GOT3 (cell line): Measurements from ENCODE around the gene C6orf120.

Experiments
- DNase-seq: peaks from one replicate; lab custom pipeline; 2025; ENCODE audit warnings: mixed read lengths; lab: John Stamatoyannopoulos, UW

The C6orf120 gene

GRCh38 chr6:169725125-169726048 lies 23.5 kb downstream of the C6orf120 start:
- DNase-seq: no peak

GRCh38 chr6:169726049-169726400 lies 24.1 kb downstream of the C6orf120 start:
- DNase-seq: no peak

DNA sequence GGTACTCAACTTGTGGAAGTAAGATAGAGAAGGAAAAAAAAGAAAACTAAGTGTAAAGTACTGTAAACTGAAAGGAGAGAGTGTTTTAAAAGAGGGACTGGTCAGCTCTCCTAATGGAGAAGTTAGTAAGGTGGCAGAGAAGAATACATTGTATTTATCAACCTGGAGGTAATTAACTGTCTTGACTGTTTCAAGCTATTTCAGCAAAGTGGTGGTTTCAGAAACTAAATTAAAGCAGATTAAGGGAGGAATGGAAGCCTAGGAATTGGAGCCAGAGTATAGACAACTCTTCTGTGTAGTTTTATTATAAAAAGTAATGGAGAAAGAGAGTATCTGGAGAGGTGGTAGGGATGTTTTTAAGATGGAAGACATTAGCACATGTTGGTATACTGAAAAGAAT lies 25.0 kb downstream of the C6orf120 start:
- no peak for DNase-seq

DNA sequence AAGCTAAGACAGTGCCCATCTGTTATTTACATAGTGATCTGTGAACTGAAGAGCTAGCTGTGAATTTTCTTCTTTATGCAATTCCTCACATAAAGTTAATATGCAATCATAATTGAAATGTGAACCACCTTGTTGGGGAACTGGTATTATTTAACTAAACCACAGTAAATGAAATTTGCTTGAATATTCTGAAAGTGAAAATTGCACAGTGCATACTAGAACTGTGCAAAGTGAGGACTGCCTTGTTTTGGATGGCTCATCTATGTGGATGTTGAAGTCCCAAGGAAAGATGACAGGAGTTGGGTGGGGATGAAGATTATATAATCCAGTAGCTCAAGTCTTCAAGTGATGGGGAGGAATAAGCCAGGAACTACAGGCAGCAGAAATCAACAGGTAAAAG lies 28.0 kb downstream of the C6orf120 start:
- no peak for DNase-seq

DNA sequence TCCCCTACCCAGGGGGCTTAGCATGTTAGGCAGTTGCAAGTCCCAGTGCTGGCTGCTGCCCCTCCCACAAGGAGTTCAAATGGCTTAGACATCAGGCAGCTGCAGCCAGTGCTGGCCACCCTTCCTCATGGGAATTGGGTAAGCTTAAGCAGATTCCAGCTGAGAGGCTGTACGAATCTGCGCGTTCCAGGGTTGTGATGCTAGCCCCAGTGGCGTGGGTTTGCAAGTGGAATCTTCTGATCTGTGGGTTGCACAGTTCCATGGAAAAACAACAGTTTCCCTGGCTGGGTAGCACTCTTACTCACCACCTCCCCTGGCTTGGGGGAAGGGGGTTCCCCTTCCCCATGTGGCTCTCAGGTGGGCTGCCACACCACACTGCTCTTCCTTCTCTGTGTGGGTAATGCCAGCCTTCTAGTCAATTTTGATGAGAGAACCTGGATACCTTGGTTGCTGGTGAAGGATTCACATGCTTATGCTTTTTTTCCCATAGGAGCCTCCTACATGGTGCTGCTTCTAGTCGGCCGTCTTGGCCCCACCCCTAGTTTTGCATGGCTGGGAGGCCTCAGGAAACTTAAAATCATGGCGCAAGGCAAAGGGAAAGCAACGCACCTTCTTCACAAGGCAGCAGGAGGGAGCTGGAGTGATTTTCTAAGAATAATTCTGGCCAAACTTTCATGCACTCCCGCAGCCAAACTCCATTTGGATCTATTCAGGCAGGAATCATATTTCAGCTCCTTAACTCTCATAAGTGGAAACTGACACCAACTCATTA lies 36.5 kb downstream of the C6orf120 start:
- DNase-seq: no peak

DNA sequence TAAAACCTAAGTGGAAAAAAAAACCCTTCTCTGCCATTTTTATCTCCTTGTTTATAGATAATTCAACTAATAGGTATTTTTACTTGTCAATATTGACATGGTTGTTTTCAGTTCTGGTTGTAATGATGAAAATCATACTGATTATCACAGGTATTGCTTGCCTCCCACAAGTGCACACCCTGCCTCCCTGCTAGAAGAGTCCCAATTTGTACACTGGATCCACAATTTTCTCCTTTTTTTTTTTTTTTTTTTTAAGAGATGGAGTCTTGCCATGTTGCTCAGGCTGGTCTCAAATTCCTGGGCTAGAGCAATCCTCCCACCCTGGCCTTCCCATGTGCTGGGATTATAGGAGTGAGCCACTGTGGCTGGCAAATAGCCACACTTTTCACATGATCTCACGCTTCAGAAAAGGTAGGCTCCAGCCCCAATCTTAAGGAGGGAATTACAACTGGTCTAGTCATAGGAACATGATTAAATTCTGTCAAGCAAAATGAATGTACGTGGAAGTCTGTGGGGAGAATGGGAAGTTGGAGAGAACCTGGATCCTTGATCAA lies 37.1 kb downstream of the C6orf120 start:
- no peak for DNase-seq

DNA sequence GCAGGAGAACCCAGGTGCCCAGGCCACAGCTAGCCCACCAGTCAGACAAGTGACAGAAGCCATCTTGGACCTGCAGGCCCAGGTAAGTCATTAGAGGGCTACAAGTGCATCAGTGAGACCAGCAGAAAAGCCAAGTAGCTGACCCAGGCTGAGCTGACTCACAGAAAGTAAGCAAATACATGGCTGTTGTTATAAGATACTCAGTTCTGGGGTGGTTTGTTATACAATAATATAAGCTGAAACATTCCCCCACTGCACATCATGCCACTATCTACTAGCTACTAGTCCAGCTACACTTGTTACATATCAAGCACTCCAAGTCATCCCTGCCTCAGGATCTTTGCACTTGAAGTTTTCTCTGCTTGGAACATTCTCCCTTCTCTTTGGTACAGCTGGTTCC lies 39.4 kb downstream of the C6orf120 start:
- DNase-seq: no peak

DNA sequence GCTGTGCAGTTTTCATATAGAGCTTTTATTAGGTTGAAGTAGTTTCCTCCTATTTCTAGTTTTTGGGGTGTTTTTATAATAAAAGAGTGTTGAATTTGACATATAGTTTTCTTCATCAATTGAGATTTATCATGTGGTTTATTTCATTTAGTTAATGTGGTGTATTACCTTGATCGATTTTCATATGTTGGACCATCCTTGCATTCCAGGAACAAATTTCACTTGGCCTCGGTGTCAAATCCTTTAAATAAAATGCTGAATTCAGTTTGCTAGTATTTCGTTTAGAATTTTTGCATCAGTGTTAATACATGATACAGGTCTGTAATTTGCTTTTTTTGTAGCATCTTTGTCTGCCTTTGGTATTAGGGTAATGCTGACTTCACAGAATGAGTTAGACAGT lies 43.5 kb downstream of the C6orf120 start:
- no peak for DNase-seq

DNA sequence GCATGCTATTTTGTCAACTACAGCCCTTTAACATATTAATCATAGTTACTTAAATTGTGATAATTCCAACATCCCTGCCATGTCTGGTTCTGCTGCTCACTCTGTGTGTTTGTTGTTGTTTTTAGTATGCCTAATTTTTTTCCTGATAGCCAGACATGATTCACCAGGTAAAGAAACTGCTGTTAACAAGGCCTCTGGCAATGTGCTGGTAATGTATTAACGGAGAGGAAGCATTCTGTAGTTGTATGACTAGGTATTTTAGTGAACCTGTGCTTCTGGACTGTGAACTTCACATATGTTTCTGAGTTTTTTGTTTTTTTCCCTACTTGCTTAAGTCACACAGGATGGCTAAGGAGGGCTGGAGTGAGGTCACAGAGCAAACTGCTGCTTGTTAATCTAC lies 44.6 kb downstream of the C6orf120 start:
- no peak for DNase-seq

DNA sequence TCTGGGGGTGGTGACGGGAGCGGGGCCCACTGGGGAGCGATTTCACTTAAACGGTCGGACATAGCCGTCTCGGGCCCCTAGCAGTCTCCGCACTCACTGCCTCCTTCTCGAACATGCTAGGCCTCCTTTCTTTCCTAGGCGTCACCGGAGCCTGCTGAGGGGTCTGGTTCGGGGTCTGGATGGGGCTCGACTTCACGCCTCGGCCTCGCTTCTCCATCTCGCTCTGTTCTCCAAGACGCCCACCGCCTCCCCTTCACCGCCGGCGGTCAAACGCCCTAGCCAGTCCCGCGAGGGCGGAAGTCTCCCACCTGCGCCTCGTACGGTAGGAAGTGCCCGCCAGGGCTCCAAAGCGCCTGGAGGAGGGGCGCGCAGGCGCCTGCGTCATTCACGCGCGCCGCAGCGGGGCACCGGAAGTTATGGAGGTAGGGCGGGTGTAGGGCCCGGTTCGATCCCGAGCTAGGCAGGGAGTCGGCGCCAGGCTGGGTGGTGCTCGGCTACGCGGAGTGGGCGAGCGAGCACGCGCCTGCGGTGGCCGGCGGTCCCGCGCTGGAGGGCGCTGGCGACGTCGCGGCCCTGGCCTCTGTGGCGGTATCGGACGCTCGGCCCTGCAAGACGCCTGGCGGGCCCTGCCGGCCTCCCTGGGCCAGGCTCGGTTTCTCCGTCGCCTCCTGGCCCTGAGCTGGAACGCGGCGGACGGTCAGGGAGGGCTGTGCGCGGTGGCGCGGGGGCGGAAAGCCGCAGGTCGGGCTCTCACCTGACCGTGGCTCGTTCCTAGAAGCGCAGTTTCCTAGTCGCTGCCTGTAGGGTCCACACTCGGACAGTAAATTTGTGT lies 49.5 kb downstream of the C6orf120 start, which contains the start of the genes DYNLT2 and ERMARD:
Gene DYNLT2, minus strand, starts transcription at position 331 of the 832 bp plus-strand sequence. Its CDS starts 114 bp downstream, at position 217.
Gene ERMARD, plus strand, starts transcription at position 381 of the 832 bp plus-strand sequence. Its CDS starts 36 bp downstream, at position 417.
- peak; percentile 84 for DNase-seq

DNA sequence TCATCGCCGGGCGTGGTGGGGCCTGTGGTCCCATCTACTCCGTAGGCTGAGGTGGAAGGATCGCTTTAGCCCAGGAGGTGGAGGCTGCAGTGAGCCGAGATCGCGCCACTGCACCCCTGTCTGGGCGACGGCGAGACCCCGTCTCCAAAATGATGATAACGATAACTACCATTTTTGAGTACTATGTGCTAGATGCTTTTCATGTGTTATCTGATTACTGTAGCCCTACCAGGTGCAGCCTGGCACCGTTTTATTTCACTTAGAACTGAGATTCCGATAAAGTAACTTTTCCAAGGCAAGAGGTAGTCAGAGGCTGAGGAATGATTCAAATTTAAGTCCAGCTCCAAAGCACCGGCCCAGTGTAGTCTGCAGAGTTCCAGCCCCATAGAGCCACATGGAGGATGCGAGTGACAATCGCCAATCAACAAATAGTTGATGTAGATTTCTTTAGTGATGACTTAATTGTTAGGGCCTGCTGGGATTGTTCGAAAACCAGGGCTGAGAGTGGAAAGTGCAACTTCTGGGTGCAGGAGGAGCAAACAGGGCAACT lies 50.2 kb downstream of the C6orf120 start:
- no peak for DNase-seq
